ENCODE data around the gene CENPX.

DNA sequence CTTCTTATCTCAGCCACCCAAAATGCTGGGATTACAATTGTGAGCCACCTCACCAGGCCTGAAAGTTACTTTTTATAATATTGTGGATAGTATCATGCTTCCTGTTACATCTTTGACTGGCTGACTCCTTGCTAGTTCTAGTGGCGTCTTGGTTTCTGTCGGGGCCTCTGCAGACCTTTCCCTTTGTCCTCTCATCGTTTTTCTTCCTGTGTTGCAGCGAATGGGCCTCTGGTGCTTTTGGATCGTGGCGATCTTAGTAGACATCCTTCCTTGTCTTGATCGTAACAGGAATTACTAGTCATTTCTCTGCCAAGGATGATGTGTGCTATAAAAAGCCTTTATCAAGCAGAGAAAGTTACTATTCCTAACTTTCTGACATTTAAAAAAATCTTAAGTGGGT lies 24.5 kb downstream of the CENPX start:
- TF ChIP-seq, protein P1, sequence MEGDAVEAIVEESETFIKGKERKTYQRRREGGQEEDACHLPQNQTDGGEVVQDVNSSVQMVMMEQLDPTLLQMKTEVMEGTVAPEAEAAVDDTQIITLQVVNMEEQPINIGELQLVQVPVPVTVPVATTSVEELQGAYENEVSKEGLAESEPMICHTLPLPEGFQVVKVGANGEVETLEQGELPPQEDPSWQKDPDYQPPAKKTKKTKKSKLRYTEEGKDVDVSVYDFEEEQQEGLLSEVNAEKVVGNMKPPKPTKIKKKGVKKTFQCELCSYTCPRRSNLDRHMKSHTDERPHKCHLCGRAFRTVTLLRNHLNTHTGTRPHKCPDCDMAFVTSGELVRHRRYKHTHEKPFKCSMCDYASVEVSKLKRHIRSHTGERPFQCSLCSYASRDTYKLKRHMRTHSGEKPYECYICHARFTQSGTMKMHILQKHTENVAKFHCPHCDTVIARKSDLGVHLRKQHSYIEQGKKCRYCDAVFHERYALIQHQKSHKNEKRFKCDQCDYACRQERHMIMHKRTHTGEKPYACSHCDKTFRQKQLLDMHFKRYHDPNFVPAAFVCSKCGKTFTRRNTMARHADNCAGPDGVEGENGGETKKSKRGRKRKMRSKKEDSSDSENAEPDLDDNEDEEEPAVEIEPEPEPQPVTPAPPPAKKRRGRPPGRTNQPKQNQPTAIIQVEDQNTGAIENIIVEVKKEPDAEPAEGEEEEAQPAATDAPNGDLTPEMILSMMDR (IDR thresholded peaks at IDR 0.05; ENCODE audit: poor library complexity), result no peak
- TF ChIP-seq EZH2 (IDR thresholded peaks at IDR 0.05; ENCODE audit: borderline replicate concordance) (no peak), EZH2phosphoT487 (IDR thresholded peaks at IDR 0.05; ENCODE audit: low read depth, severe bottlenecking, unreplicated experiment) (no peak)
